Measurements from ENCODE around the gene NET1. TPM values are rescaled to one million over a fixed set of nuclear protein-coding genes. Genes with fewer than 3 reads are reported as not detected.

NET1 gene
- total and polyA plus RNA-seq, 2 donors (not counting 3 experiments of a cell fraction or from before 2014, with no cell fraction given) = 14.4 to 46.3 TPM

DNA sequence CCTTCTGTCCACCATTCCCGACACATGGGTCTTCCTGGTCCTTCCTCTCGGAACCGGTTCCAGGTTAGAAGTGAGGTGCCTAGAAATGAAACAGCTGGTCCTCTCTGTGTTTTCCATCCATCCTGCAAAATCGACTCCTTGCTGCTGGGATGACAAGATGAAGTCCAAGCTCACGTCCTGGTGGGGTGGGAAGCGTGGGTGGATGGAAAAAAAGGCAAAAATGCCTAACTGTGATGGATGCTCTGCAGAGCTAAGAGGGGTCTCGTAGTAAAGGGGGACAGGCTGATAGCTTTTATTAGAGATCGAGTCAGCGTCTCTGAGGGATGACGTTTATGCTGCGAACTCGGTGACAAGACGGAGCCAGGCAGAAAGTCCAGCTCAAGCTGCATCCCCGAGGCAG, 72.9 kb downstream of the NET1 start:
- ChIA-PET CTCF (interaction anchor here (1.0 to 1.2 kb wide), 3 partner anchors 8 to 138 kb away, joined by 3 to 4 read pairs (median 3); no protein-coding TSS in a partner anchor), POLR2A (no interaction called here)
- DNase-seq (ENCODE audit: low read depth, low spot score) (no peak), FAIRE-seq (no peak)
- Histone ChIP-seq H4K20me1 (replicated peaks; ENCODE audit: control insufficient read depth, extremely low read depth, insufficient read depth, low read length) (no peaks in the 10 kb centered on the region), H3K9me3 (replicated peaks; ENCODE audit: control insufficient read depth, insufficient read depth, low read length) (no peaks in the 10 kb centered on the region), H3K4me3 (replicated peaks in 1 of 3; ENCODE audit: insufficient read depth in 1 of 3, low read depth in 1 of 3, low read length in 3 of 3) (no peak overlapping the region), H3K9me1 (replicated peaks; ENCODE audit: control insufficient read depth, extremely low read depth, insufficient read depth, low read length) (no peaks in the 10 kb centered on the region), H3K4me2 (ENCODE audit: insufficient read depth, low read length) (no peak overlapping the region), H3K79me2 (ENCODE audit: control insufficient read depth, insufficient read depth, low read length) (no peaks in the 10 kb centered on the region), H3K27me3 (ENCODE audit: control insufficient read depth in 2 of 2, insufficient read depth in 2 of 2, low read length in 2 of 2) (no peaks in the 10 kb centered on the region), H3K36me3 (ENCODE audit: control insufficient read depth in 2 of 2, extremely low read depth in 1 of 2, insufficient read depth in 2 of 2, low read length in 2 of 2) (no peaks in the 10 kb centered on the region), H2AFZ (ENCODE audit: low read depth, low read length) (no peak overlapping the region), H3K27ac (ENCODE audit: insufficient read depth, low read depth, low read length) (no peak overlapping the region), H3K9ac (replicated peaks; ENCODE audit: extremely low read depth, insufficient read depth, low read length) (no peak overlapping the region), H3K4me1 (ENCODE audit: control insufficient read depth, extremely low read depth, insufficient read depth, low read length) (no peaks in the 10 kb centered on the region)
- TF ChIP-seq EZH2 (IDR thresholded peaks at IDR 0.05; ENCODE audit: borderline replicate concordance, low read depth, low read length, severe bottlenecking) (no peak), POLR2A (IDR thresholded peaks at IDR 0.05; ENCODE audit: low read depth, low read length) (no peak), MYC (IDR thresholded peaks at IDR 0.05; ENCODE audit: low read depth, low read length) (no peak), CTCF (IDR thresholded peaks at IDR 0.05; ENCODE audit: extremely low read depth in 1 of 2, insufficient read depth in 1 of 2, low read depth in 1 of 2, low read length in 2 of 2) (no peak), POLR2AphosphoS5 (IDR thresholded peaks at IDR 0.05; ENCODE audit: insufficient read depth, low read depth, low read length) (no peak), GATA2 (IDR thresholded peaks at IDR 0.05; ENCODE audit: insufficient read depth, insufficient read length, low read depth, low read length) (no peak), FOS (IDR thresholded peaks at IDR 0.05; ENCODE audit: borderline replicate concordance, insufficient read depth, low read length) (no peak), JUN (IDR thresholded peaks at IDR 0.05; ENCODE audit: borderline replicate concordance, insufficient read depth, insufficient read length, low read depth) (no peak)
- TF ChIP-seq, protein P1, sequence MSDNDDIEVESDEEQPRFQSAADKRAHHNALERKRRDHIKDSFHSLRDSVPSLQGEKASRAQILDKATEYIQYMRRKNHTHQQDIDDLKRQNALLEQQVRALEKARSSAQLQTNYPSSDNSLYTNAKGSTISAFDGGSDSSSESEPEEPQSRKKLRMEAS (IDR thresholded peaks at IDR 0.05; ENCODE audit: insufficient read depth, insufficient read length) = no peak
- BruUV-seq (replicated peaks) = no TSS peak
- dilution Hi-C loops (cut with MboI; ENCODE audit: extremely low pct_ligation_motif_present, low sequenced_read_pairs) (no loop called here), intact Hi-C loops (cut with micrococcal nuclease) (no loop called here)
